Activated CD4-positive, alpha-beta memory T cell treated with anti-CD3 and anti-CD28 coated beads, Interleukin-2, amount 10 ng/mL, durations not matched to agents 7 days and 5 days (primary cell): ENCODE results near the gene NUTM1. TPM values are rescaled to one million over a fixed set of nuclear protein-coding genes. Genes with fewer than 3 reads are reported as not detected.

Experiments used
- CTCF ChIA-PET: fragments of 350-600 bp; sonication (Branson Sonifier 250); formaldehyde crosslinking; loops from one replicate; lab custom pipeline; 2021; ENCODE audit warnings: antibody characterized with exemption, inconsistent platforms; lab: Charles Lee
- POLR2A ChIA-PET: fragments of 350-600 bp; sonication (Branson Sonifier 250); formaldehyde crosslinking; loops from one replicate; lab custom pipeline; 2021; ENCODE audit warnings: antibody characterized with exemption; lab: Charles Lee
- DNase-seq: peaks from one replicate; pipeline ENCODE4 v3.0.0-alpha.2; 2020
- H3K27ac Mint-ChIP-seq: one replicate; pipeline ENCODE4 v1.8.0; 2021; ENCODE audit warnings: mild to moderate bottlenecking, mixed read lengths
- H3K27me3 Mint-ChIP-seq: one replicate; pipeline ENCODE4 v1.8.0; 2021; ENCODE audit warnings: mixed read lengths
- H3K36me3 Mint-ChIP-seq: one replicate; pipeline ENCODE4 v1.8.0; 2021; ENCODE audit warnings: low read depth, mixed read lengths
- H3K4me1 Mint-ChIP-seq: one replicate; pipeline ENCODE4 v1.8.0; 2021; ENCODE audit warnings: mixed read lengths
- H3K4me3 Mint-ChIP-seq: one replicate; pipeline ENCODE4 v1.8.0; 2021; ENCODE audit warnings: mild to moderate bottlenecking, mixed read lengths
- H3K9me3 Mint-ChIP-seq: one replicate; pipeline ENCODE4 v1.8.0; 2021; ENCODE audit warnings: mixed read lengths
- total RNA-seq, 2 experiments: library from RNA; stranded (reverse); gene quantifications; one replicate each; pipeline ENCODE4 v1.2.3, GENCODE V29; 2021

Gene NUTM1
- total RNA-seq, 2 experiments from 2014 or later: not detected

GRCh38 chr15:34358367-34358766, 15.3 kb downstream of the NUTM1 start:
- H3K36me3 Mint-ChIP-seq: peaks cover 58% of the 10 kb centered on the region
- no peak overlapping the region for H3K4me3 Mint-ChIP-seq
- CTCF ChIA-PET: interaction anchor here (0.7 to 1.7 kb wide), 4 partner anchors 9 to 611 kb away, joined by 3 to 6 read pairs (median 4); partner anchors contain the start of genes AQR and LPCAT4
- POLR2A ChIA-PET: interaction anchor here (0.8 to 1.6 kb wide), 3 partner anchors 8 to 15 kb away, joined by 3 to 5 read pairs (median 3); partner anchors contain the start of genes LPCAT4, NOP10 and NUTM1
- no peaks in the 10 kb centered on the region for H3K9me3 Mint-ChIP-seq
- H3K4me1 Mint-ChIP-seq: peaks cover 12% of the 10 kb centered on the region
- H3K27me3 Mint-ChIP-seq: no peaks in the 10 kb centered on the region
- no peak for DNase-seq
- H3K27ac Mint-ChIP-seq: no peak overlapping the region

- no peak for DNase-seq
- H3K27ac Mint-ChIP-seq: no peak overlapping the region
- POLR2A ChIA-PET: interaction anchor here (0.8 to 1.6 kb wide), 3 partner anchors 8 to 16 kb away, joined by 3 to 5 read pairs (median 3); partner anchors contain the start of genes LPCAT4, NOP10 and NUTM1
- CTCF ChIA-PET: interaction anchor here (1.6 to 1.7 kb wide), 2 partner anchors 8 to 262 kb away, joined by 3 to 6 read pairs; partner anchors contain the start of gene LPCAT4
- no peaks in the 10 kb centered on the region for H3K9me3 Mint-ChIP-seq
- H3K36me3 Mint-ChIP-seq: peaks cover 64% of the 10 kb centered on the region
- H3K27me3 Mint-ChIP-seq: no peaks in the 10 kb centered on the region
- no peak overlapping the region for H3K4me3 Mint-ChIP-seq
- peaks cover 15% of the 10 kb centered on the region for H3K4me1 Mint-ChIP-seq
Measured at GRCh38 chr15:34358948-34359347, 15.8 kb downstream of the NUTM1 start.

GRCh38 chr15:34359416-34359815, 16.3 kb downstream of the NUTM1 start:
- no peaks in the 10 kb centered on the region for H3K9me3 Mint-ChIP-seq
- ChIA-PET POLR2A (no interaction called here), CTCF (interaction anchor here (1.7 kb wide), 1 partner anchor 228 kb away, joined by 5 read pairs; no protein-coding TSS in a partner anchor)
- H3K4me1 Mint-ChIP-seq: peaks cover 16% of the 10 kb centered on the region
- H3K27ac Mint-ChIP-seq: no peak overlapping the region
- H3K36me3 Mint-ChIP-seq: peaks cover 64% of the 10 kb centered on the region
- no peak for DNase-seq
- H3K4me3 Mint-ChIP-seq: no peak overlapping the region
- no peaks in the 10 kb centered on the region for H3K27me3 Mint-ChIP-seq

- no peak overlapping the region for H3K4me3 Mint-ChIP-seq
- H3K27ac Mint-ChIP-seq: no peak overlapping the region
- no peaks in the 10 kb centered on the region for H3K9me3 Mint-ChIP-seq
- peaks cover 63% of the 10 kb centered on the region for H3K36me3 Mint-ChIP-seq
- DNase-seq: no peak
- ChIA-PET CTCF (interaction anchor here (0.8 to 1.7 kb wide), 3 partner anchors 116 to 228 kb away, joined by 3 to 5 read pairs (median 3); no protein-coding TSS in a partner anchor), POLR2A (interaction anchor here (1.3 to 1.6 kb wide), 2 partner anchors 22 to 151 kb away, joined by 5 to 8 read pairs; partner anchors contain the start of genes KATNBL1 and SLC12A6)
- peaks cover 24% of the 10 kb centered on the region for H3K4me1 Mint-ChIP-seq
- no peaks in the 10 kb centered on the region for H3K27me3 Mint-ChIP-seq
Measured at GRCh38 chr15:34360298-34360697, 17.2 kb downstream of the NUTM1 start.

- Mint-ChIP-seq H3K27ac (no peak overlapping the region), H3K4me3 (no peak overlapping the region), H3K4me1 (peaks cover 33% of the 10 kb centered on the region), H3K36me3 (peaks cover 63% of the 10 kb centered on the region), H3K9me3 (no peaks in the 10 kb centered on the region), H3K27me3 (no peaks in the 10 kb centered on the region)
- DNase-seq: no peak
- ChIA-PET CTCF (interaction anchor here (0.8 to 1.7 kb wide), 3 partner anchors 119 to 227 kb away, joined by 3 to 5 read pairs (median 3); partner anchors contain the start of gene KATNBL1), POLR2A (interaction anchor here (1.3 to 1.6 kb wide), 2 partner anchors 23 to 152 kb away, joined by 5 to 8 read pairs; partner anchors contain the start of genes KATNBL1 and SLC12A6)
Measured at GRCh38 chr15:34361278-34361677, 18.2 kb downstream of the NUTM1 start.

GRCh38 chr15:34362047-34362773, 19.1 kb downstream of the NUTM1 start:
- no peaks in the 10 kb centered on the region for H3K9me3 Mint-ChIP-seq
- no peaks in the 10 kb centered on the region for H3K27me3 Mint-ChIP-seq
- no peak overlapping the region for H3K4me3 Mint-ChIP-seq
- peaks cover 33% of the 10 kb centered on the region for H3K4me1 Mint-ChIP-seq
- POLR2A ChIA-PET: no interaction called here
- DNase-seq: no peak
- H3K27ac Mint-ChIP-seq: peak overlapping the region; percentile 72
- peaks cover 56% of the 10 kb centered on the region for H3K36me3 Mint-ChIP-seq
- CTCF ChIA-PET: interaction anchor here (1.0 to 1.1 kb wide), 2 partner anchors 9 to 152 kb away, joined by 3 to 5 read pairs; partner anchors contain the start of gene KATNBL1

GRCh38 chr15:34364041-34364440, 20.9 kb downstream of the NUTM1 start:
- ChIA-PET CTCF (no interaction called here), POLR2A (no interaction called here)
- H3K27me3 Mint-ChIP-seq: no peaks in the 10 kb centered on the region
- H3K27ac Mint-ChIP-seq: no peak overlapping the region
- peaks cover 52% of the 10 kb centered on the region for H3K36me3 Mint-ChIP-seq
- no peak for DNase-seq
- H3K4me1 Mint-ChIP-seq: peaks cover 41% of the 10 kb centered on the region
- H3K9me3 Mint-ChIP-seq: no peaks in the 10 kb centered on the region
- H3K4me3 Mint-ChIP-seq: no peak overlapping the region

- H3K4me3 Mint-ChIP-seq: peak overlapping the region; percentile 99
- POLR2A ChIA-PET: interaction anchor here (1.0 to 4.4 kb wide), 7 partner anchors 11 to 264 kb away, joined by 3 to 92 read pairs (median 18); partner anchors contain the start of genes EMC7, NOP10, NUTM1 and PGBD4
Measured at GRCh38 chr15:34365091-34365825, 22.1 kb downstream of the NUTM1 start.

GRCh38 chr15:34365836-34366235, 22.7 kb downstream of the NUTM1 start:
- CTCF ChIA-PET: interaction anchor here (0.7 to 4.4 kb wide), 9 partner anchors 10 to 221 kb away, joined by 3 to 60 read pairs (median 31); partner anchors contain the start of genes KATNBL1, NOP10, NUTM1 and SLC12A6
- Mint-ChIP-seq H3K27ac (peak overlapping the region; percentile 87), H3K4me1 (peaks cover 53% of the 10 kb centered on the region), H3K27me3 (no peaks in the 10 kb centered on the region), H3K4me3 (peak overlapping the region; percentile 99), H3K9me3 (no peaks in the 10 kb centered on the region), H3K36me3 (peaks cover 37% of the 10 kb centered on the region)
- DNase-seq: peak; percentile 26
- POLR2A ChIA-PET: interaction anchor here (1.0 to 4.4 kb wide), 10 partner anchors 8 to 327 kb away, joined by 3 to 92 read pairs (median 16); partner anchors contain the start of genes AVEN, EMC7, GOLGA8B and NOP10

More at GRCh38 chr15:34365091-34365825, 22.1 kb downstream of the NUTM1 start:
- Mint-ChIP-seq H3K27ac (peak overlapping the region; percentile 87), H3K4me1 (peaks cover 51% of the 10 kb centered on the region), H3K9me3 (no peaks in the 10 kb centered on the region), H3K27me3 (no peaks in the 10 kb centered on the region), H3K36me3 (peaks cover 41% of the 10 kb centered on the region)
- CTCF ChIA-PET: interaction anchor here (0.8 to 4.4 kb wide), 6 partner anchors 11 to 222 kb away, joined by 3 to 60 read pairs (median 24); partner anchors contain the start of genes NOP10, NUTM1 and SLC12A6
- peak; percentile 38 for DNase-seq

- Mint-ChIP-seq H3K9me3 (no peaks in the 10 kb centered on the region), H3K27me3 (no peaks in the 10 kb centered on the region), H3K36me3 (peaks cover 31% of the 10 kb centered on the region), H3K27ac (peak overlapping the region; percentile 87), H3K4me1 (peaks cover 53% of the 10 kb centered on the region), H3K4me3 (peak overlapping the region; percentile 99)
- ChIA-PET CTCF (interaction anchor here (0.6 to 4.4 kb wide), 26 partner anchors 8 to 295 kb away, joined by 3 to 60 read pairs (median 6); partner anchors contain the start of genes EMC4, EMC7, GOLGA8A and GOLGA8B), POLR2A (interaction anchor here (0.9 to 4.4 kb wide), 24 partner anchors 8 to 622 kb away, joined by 3 to 92 read pairs (median 6); partner anchors contain the start of genes AVEN, EMC7, GOLGA8A and GOLGA8B)
- DNase-seq: peak; percentile 69
Measured at GRCh38 chr15:34366271-34367065, 23.4 kb downstream of the NUTM1 start.
